GM23338 (cell line): ENCODE data around the gene JMJD1C. TPM values are rescaled to one million over a fixed set of nuclear protein-coding genes. Genes with fewer than 3 reads are reported as not detected.

Source experiments
- ATAC-seq: fragments of 200-7000 bp; cut with Tn5 transposase; 3 replicates; pipeline ENCODE4 v1.9.1; 2020
- DNase-seq: peaks from one replicate; pipeline ENCODE4 v3.0.0-alpha.2; 2015; ENCODE audit warnings: low spot score
- H2AFZ ChIP-seq: fragments of 200-600 bp; sonication (generic); 2 replicates; pipeline ENCODE4 v1.8.0; 2016; ENCODE audit warnings: antibody characterized with exemption, mild to moderate bottlenecking, moderate library complexity
- H3F3A ChIP-seq: fragments of 200-600 bp; sonication (generic); replicated peaks from 2 replicates; pipeline ENCODE4 v1.8.0; 2017; ENCODE audit warnings: antibody characterized with exemption, mixed run types, low read depth
- H3K27ac ChIP-seq: fragments of 200-600 bp; sonication (generic); 2 replicates; pipeline ENCODE4 v1.6.1; 2016; ENCODE audit warnings: low read depth
- H3K27me3 ChIP-seq: fragments of 200-600 bp; sonication (generic); 2 replicates; pipeline ENCODE4 v1.8.0; 2016; ENCODE audit warnings: mild to moderate bottlenecking, mixed run types, moderate library complexity; ENCODE audit not compliant: insufficient read depth
- H3K36me3 ChIP-seq: fragments of 200-600 bp; sonication (generic); 2 replicates; pipeline ENCODE4 v1.8.0; 2016; ENCODE audit warnings: mild to moderate bottlenecking; ENCODE audit not compliant: insufficient read depth
- H3K4me1 ChIP-seq: fragments of 200-600 bp; sonication (generic); 2 replicates; pipeline ENCODE4 v1.8.0; 2016; ENCODE audit warnings: mild to moderate bottlenecking, moderate library complexity; ENCODE audit not compliant: insufficient read depth
- H3K4me2 ChIP-seq: fragments of 200-600 bp; sonication (generic); 2 replicates; pipeline ENCODE4 v1.7.1; 2017; ENCODE audit warnings: mixed run types
- H3K4me3 ChIP-seq: fragments of 200-600 bp; sonication (generic); 2 replicates; pipeline ENCODE4 v1.6.1; 2016; ENCODE audit warnings: mixed run types
- H3K79me2 ChIP-seq: fragments of 200-600 bp; sonication (generic); replicated peaks from 2 replicates; pipeline ENCODE4 v1.8.0; 2017; ENCODE audit warnings: mild to moderate bottlenecking; ENCODE audit not compliant: insufficient read depth
- H3K9me2 ChIP-seq: fragments of 200-600 bp; sonication (generic); 2 replicates; pipeline ENCODE4 v1.8.0; 2017; ENCODE audit not compliant: insufficient read depth
- H4K20me1 ChIP-seq: fragments of 200-600 bp; sonication (generic); replicated peaks from 2 replicates; pipeline ENCODE4 v1.8.0; 2017; ENCODE audit warnings: mild to moderate bottlenecking; ENCODE audit not compliant: insufficient read depth
- H3K27ac Mint-ChIP-seq: 2 replicates; pipeline ENCODE4 v1.8.0; 2020; ENCODE audit warnings: inconsistent platforms, mild to moderate bottlenecking, moderate library complexity, mixed read lengths
- H3K27me3 Mint-ChIP-seq: 3 replicates; pipeline ENCODE4 v1.8.0; 2022; ENCODE audit warnings: low read depth, mild to moderate bottlenecking, moderate library complexity, mixed read lengths, inconsistent platforms; ENCODE audit not compliant: insufficient read depth, poor library complexity
- H3K36me3 Mint-ChIP-seq: 3 replicates; pipeline ENCODE4 v1.8.0; 2021; ENCODE audit warnings: low read depth, mild to moderate bottlenecking, inconsistent platforms, moderate library complexity, mixed read lengths
- H3K4me1 Mint-ChIP-seq: 3 replicates; pipeline ENCODE4 v1.8.0; 2020; ENCODE audit warnings: mild to moderate bottlenecking, inconsistent platforms, mixed read lengths
- H3K4me3 Mint-ChIP-seq: 3 replicates; pipeline ENCODE4 v1.8.0; 2021; ENCODE audit warnings: moderate library complexity, mild to moderate bottlenecking, inconsistent platforms, mixed read lengths
- H3K9me3 Mint-ChIP-seq: 3 replicates; pipeline ENCODE4 v1.8.0; 2020; ENCODE audit warnings: moderate library complexity, mild to moderate bottlenecking, inconsistent platforms, mixed read lengths
- CREB1 ChIP-seq: fragments of 250-450 bp; sonication (Bioruptor Pico); IDR thresholded peaks from 2 replicates; pipeline ENCODE4 v1.5.0; 2020; ENCODE audit warnings: low read depth, mild to moderate bottlenecking, moderate library complexity
- CTCF ChIP-seq, 2 experiments: fragments of 200-600 bp in 1 of 2; sonication (generic) in 1 of 2; conservative IDR thresholded peaks; 2 replicates each; pipeline versions ENCODE4 v1.5.1 to v1.6.1; 2016 to 2017; ENCODE audit warnings: antibody characterized with exemption in 2 of 2, low read depth in 2 of 2, mild to moderate bottlenecking in 2 of 2, moderate library complexity in 1 of 2
- EZH2phosphoT487 ChIP-seq: fragments of 200-600 bp; sonication (generic); IDR thresholded peaks from one replicate; pipeline ENCODE4 v1.8.1; 2018; ENCODE audit warnings: antibody characterized with exemption; ENCODE audit not compliant: unreplicated experiment
- NANOG ChIP-seq: IDR thresholded peaks from 2 replicates; pipeline ENCODE4 v1.6.1; 2016; ENCODE audit warnings: antibody characterized with exemption, borderline replicate concordance
- POLR2AphosphoS5 ChIP-seq: IDR thresholded peaks from 2 replicates; pipeline ENCODE4 v1.6.1; 2016; ENCODE audit warnings: antibody characterized with exemption, low read depth
- REST ChIP-seq: IDR thresholded peaks from one replicate; pipeline ENCODE4 v1.6.1; 2018; ENCODE audit warnings: antibody characterized with exemption; ENCODE audit not compliant: unreplicated experiment
- STAT1 ChIP-seq: IDR thresholded peaks from one replicate; pipeline ENCODE4 v1.6.1; 2016; ENCODE audit warnings: antibody characterized with exemption; ENCODE audit not compliant: unreplicated experiment
- ZNF114 ChIP-seq: fragments of 250-450 bp; sonication (Bioruptor Pico); IDR thresholded peaks from 2 replicates; pipeline ENCODE4 v1.5.0; 2020; ENCODE audit warnings: mild to moderate bottlenecking, moderate library complexity
- ZNF331 ChIP-seq: fragments of 250-450 bp; sonication (Bioruptor Pico); IDR thresholded peaks from 2 replicates; pipeline ENCODE4 v1.5.0; 2020; ENCODE audit warnings: low read depth, mild to moderate bottlenecking, moderate library complexity
- polyA plus RNA-seq: library from polyadenylated mRNA; unstranded; fragments of >200 nt; fragmentation: Nextera tagmentation; extraction: Ambion mirVana; gene quantifications from 2 replicates; pipeline ENCODE4 v1.2.1, GENCODE V29; 2016
- total RNA-seq: library from RNA; depleted of rRNA; stranded (reverse); fragments of >200 nt; shearing (Covaris generic); gene quantifications from 2 replicates; pipeline ENCODE4 v1.2.3, GENCODE V29; 2014

Gene JMJD1C
- total and polyA plus RNA-seq, 2 experiments from 2014 or later: 333 to 435 TPM

- TF ChIP-seq REST (no peak), NANOG (no peak), EZH2phosphoT487 (no peak), CREB1 (CRISPR knock-in tag) (no peak), POLR2AphosphoS5 (no peak), ZNF331 (CRISPR knock-in tag) (no peak), ZNF114 (CRISPR knock-in tag) (no peak), CTCF (conservative IDR thresholded peaks at IDR 0.05; ENCODE audit: low read depth in 2 of 2) (no peak), STAT1 (no peak)
Observed at GRCh38 chr10:63206997-63207811, 258.6 kb downstream of the JMJD1C start (continued).

GRCh38 chr10:63206576-63206975 lies 259.2 kb downstream of the JMJD1C start:
- H3K36me3 Mint-ChIP-seq: peaks cover 53% of the 10 kb centered on the region

More at GRCh38 chr10:63206576-63206975, 259.2 kb downstream of the JMJD1C start:
- Histone ChIP-seq H3K27me3 (no peaks in the 10 kb centered on the region), H4K20me1 (peaks cover 84% of the 10 kb centered on the region), H3K4me3 (peak overlapping the region; percentile 31), H3K36me3 (peaks cover 28% of the 10 kb centered on the region; the same call in 1 of the 2 replicates), H3K9me2 (no peaks in the 10 kb centered on the region), H3K27ac (peak overlapping the region; percentile 60), H3K4me1 (peaks cover 86% of the 10 kb centered on the region), H2AFZ (no peak overlapping the region), H3K4me2 (peak overlapping the region; percentile 59), H3K79me2 (peaks cover 96% of the 10 kb centered on the region), H3F3A (0 out of 2 replicates have a peak, but pooled peaks cover 6% of the 10 kb centered on the region)
- Mint-ChIP-seq H3K27me3 (no peaks in the 10 kb centered on the region), H3K4me3 (peak overlapping the region; percentile 28; the same call in 1 of the 3 replicates), H3K9me3 (no peaks in the 10 kb centered on the region), H3K27ac (no peak overlapping the region), H3K4me1 (peaks cover 47% of the 10 kb centered on the region)
- ATAC-seq: no peak
- no peak for TF ChIP-seq REST
- TF ChIP-seq POLR2AphosphoS5: no peak
- no peak for TF ChIP-seq CREB1 (CRISPR knock-in tag)
- DNase-seq: no peak
